ENCODE measurements around the gene DNAI4.

GRCh38 chr1:66833112-66833511, 91.5 kb downstream of the DNAI4 start:
- TF ChIP-seq ZNF274 (IDR thresholded peaks at IDR 0.05; ENCODE audit: low read depth, low read length) (no peak), SUZ12 (IDR thresholded peaks at IDR 0.05; ENCODE audit: extremely low read depth, insufficient read depth, insufficient read length) (no peak)

All from NT2/D1 (cell line).